PFSK-1 (cell line): ENCODE data around the gene NOL4L.

Source experiments
- FOXP2 ChIP-seq: optimal IDR thresholded peaks from 2 replicates; pipeline ENCODE3; 2011; ENCODE audit warnings: borderline replicate concordance, control low read depth, inconsistent platforms; ENCODE audit not compliant: insufficient read depth; ENCODE audit errors: extremely low read length, extremely low read depth
- POLR2AphosphoS5 ChIP-seq: IDR thresholded peaks from 2 replicates; pipeline ENCODE4 v1.6.1; 2012; ENCODE audit warnings: low read depth, mild to moderate bottlenecking, control low read depth, low read length, moderate library complexity
- SIN3A ChIP-seq: IDR thresholded peaks from 2 replicates; pipeline ENCODE4 v1.6.1; 2012; ENCODE audit warnings: mild to moderate bottlenecking, low read length, moderate library complexity, borderline replicate concordance; ENCODE audit not compliant: insufficient read depth
- TAF1 ChIP-seq: IDR thresholded peaks from 2 replicates; pipeline ENCODE4 v1.6.1; 2012; ENCODE audit warnings: low read length, control low read depth, borderline replicate concordance; ENCODE audit not compliant: insufficient read depth
- TF ChIP-seq, protein P1 (sequence below), 2 experiments: IDR thresholded peaks; 2 replicates each; pipeline versions ENCODE4 v1.6.1 to v1.8.0; 2011 to 2012; ENCODE audit warnings: low read depth in 2 of 2, low read length in 2 of 2, control low read depth in 1 of 2, inconsistent platforms in 1 of 2, mild to moderate bottlenecking in 1 of 2, moderate library complexity in 1 of 2; ENCODE audit not compliant: insufficient read depth in 1 of 2

The NOL4L gene

GRCh38 chr20:32451340-32451681 is 133.8 kb downstream of the NOL4L start:
- TF ChIP-seq SIN3A = no peak
- TF ChIP-seq, protein P1, sequence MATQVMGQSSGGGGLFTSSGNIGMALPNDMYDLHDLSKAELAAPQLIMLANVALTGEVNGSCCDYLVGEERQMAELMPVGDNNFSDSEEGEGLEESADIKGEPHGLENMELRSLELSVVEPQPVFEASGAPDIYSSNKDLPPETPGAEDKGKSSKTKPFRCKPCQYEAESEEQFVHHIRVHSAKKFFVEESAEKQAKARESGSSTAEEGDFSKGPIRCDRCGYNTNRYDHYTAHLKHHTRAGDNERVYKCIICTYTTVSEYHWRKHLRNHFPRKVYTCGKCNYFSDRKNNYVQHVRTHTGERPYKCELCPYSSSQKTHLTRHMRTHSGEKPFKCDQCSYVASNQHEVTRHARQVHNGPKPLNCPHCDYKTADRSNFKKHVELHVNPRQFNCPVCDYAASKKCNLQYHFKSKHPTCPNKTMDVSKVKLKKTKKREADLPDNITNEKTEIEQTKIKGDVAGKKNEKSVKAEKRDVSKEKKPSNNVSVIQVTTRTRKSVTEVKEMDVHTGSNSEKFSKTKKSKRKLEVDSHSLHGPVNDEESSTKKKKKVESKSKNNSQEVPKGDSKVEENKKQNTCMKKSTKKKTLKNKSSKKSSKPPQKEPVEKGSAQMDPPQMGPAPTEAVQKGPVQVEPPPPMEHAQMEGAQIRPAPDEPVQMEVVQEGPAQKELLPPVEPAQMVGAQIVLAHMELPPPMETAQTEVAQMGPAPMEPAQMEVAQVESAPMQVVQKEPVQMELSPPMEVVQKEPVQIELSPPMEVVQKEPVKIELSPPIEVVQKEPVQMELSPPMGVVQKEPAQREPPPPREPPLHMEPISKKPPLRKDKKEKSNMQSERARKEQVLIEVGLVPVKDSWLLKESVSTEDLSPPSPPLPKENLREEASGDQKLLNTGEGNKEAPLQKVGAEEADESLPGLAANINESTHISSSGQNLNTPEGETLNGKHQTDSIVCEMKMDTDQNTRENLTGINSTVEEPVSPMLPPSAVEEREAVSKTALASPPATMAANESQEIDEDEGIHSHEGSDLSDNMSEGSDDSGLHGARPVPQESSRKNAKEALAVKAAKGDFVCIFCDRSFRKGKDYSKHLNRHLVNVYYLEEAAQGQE (IDR thresholded peaks at IDR 0.05; ENCODE audit: insufficient read depth in 1 of 2, low read depth in 2 of 2, low read length in 2 of 2) = no peak
- no peak for TF ChIP-seq FOXP2
- no peak for TF ChIP-seq TAF1
- no peak for TF ChIP-seq POLR2AphosphoS5

- TF ChIP-seq SIN3A (no peak), TAF1 (no peak), FOXP2 (no peak), POLR2AphosphoS5 (no peak)
- TF ChIP-seq, protein P1 (IDR thresholded peaks at IDR 0.05; ENCODE audit: insufficient read depth in 1 of 2, low read depth in 2 of 2, low read length in 2 of 2) = no peak
Observed at GRCh38 chr20:32450484-32451061, 134.6 kb downstream of the NOL4L start.

DNA sequence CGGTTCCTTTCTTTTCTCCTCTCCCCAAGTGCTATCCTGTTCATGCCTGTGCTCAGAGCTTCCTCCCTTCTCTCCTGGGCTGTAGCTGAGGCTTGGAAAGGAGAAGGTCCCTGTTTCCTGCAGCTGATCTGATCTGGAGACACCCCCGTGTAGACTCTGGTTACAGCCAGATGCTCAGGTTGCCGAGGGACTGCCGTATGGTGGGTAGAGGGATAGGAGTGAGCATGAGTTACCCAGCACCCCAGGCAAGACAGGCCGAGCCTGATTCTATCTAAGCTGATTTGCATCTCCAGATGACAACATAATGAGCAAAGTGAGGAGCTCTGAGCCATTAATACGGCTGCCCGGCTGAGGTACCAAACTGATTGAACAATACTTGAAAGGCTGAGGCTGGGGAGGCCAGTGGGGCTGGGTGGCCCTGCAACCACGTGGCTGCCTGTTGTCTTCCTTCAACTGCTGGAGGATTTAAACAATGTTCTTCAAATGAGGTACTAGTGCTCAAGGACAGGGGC is 135.2 kb downstream of the NOL4L start:
- no peak for TF ChIP-seq POLR2AphosphoS5
- no peak for TF ChIP-seq TAF1
- no peak for TF ChIP-seq SIN3A
- no peak for TF ChIP-seq FOXP2
- TF ChIP-seq, protein P1 (IDR thresholded peaks at IDR 0.05; ENCODE audit: insufficient read depth in 1 of 2, low read depth in 2 of 2, low read length in 2 of 2) = no peak

DNA sequence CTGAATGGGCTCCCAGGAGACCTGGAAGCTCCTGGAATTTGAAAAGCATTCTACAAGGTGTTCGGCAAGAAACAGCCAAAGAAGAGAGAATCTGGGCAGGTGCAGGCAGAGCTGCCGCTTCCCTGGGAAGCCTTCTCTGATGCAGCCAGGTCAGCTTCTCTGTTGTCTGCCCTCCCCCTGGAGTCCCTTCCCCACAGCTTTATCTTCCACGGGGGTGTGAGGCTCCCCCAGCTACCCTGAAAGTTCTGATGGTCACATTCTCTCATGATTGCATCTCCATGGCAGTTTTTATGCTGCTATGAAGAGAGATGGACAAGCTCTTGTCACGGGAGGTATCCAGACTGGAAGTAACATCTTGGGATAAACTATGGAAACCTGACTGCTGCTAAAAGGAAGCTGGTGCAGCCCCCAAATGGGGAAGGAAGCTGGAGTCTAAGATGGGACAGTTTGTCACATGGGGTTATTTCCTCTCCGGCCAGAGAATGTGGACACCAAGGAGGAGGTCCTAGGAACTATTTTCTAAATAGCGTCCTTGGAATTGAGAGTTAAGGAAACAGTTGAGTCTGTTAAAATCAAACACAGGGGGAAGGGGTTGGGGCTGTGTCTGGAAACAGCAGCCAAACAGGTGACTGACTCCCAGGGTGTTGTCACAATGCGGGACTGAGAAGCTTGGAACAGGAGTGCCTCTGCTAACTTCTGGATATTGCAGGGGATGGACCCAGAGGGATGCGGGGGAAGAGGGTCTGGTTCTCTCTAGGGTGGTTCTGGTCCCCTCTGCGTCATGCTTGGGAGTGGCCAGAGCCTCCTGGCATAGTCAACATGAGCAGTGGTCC is 135.9 kb downstream of the NOL4L start:
- TF ChIP-seq TAF1 = no peak
- no peak for TF ChIP-seq SIN3A
- no peak for TF ChIP-seq POLR2AphosphoS5

DNA sequence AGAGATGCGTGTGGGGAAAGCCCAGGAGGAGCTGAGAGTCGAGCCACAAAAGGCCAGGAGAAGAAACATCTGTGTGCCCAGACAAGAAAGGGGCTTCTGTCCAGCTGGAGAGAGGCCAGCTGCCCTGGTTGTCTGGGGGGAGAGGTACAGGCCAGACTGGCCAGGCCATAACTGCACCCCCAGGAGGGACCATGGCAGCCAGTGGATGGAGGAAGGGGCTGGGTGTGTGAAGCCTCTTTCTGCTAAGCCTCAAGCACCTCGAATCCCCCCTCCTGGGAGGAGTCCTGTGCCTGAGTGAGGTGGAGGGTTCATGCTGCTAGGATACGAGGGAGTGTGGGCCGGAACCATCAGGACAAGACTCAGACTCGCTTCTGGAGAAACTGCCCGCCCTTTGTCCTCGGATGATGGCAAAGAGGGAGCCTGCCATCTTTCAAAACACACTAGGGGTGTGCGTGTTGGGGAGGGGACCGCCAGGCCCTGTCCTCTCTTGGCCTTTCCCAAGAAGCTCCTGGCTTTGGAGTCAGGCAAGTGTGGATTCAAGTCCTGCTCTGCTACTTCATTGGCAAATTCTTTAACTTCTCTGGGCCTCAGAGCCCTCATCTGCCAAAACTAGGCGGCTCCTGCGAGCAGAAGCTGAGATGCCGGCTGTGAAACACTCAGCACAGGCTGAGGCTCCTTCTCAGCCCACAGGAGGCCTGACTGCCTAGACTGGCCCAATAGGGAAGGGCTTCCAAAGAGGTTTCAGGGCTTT is 136.7 kb downstream of the NOL4L start:
- no peak for TF ChIP-seq POLR2AphosphoS5
- TF ChIP-seq, protein P1 (IDR thresholded peaks at IDR 0.05; ENCODE audit: insufficient read depth in 1 of 2, low read depth in 2 of 2, low read length in 2 of 2) = no peak
- TF ChIP-seq TAF1 = no peak
- TF ChIP-seq SIN3A = no peak
- no peak for TF ChIP-seq FOXP2
